Panc1 (cell line): Measurements from ENCODE around the gene NFIB. TPM values are rescaled to one million over a fixed set of nuclear protein-coding genes. Genes with fewer than 3 reads are reported as not detected.

ENCODE experiments used
- ATAC-seq: fragments of 200-7000 bp; cut with Tn5 transposase; 2 replicates; pipeline ENCODE4 v1.9.1; 2020; ENCODE audit warnings: mild to moderate bottlenecking, moderate library complexity
- BruUV-seq: library from RNA; stranded (reverse); fragments of 400-500 nt; replicated peaks from 2 replicates; lab custom pipeline; 2021; lab: Mats Ljungman, UMichigan
- CTCF ChIA-PET: fragments of 300-600 bp; sonication (Branson Sonifier 250); formaldehyde crosslinking; loops from one replicate; lab custom pipeline; 2022; ENCODE audit warnings: antibody characterized with exemption; lab: Charles Lee
- POLR2A ChIA-PET: fragments of 300-600 bp; sonication (Branson Sonifier 250); formaldehyde crosslinking; loops from one replicate; lab custom pipeline; 2022; ENCODE audit warnings: antibody characterized with exemption; lab: Charles Lee
- DNase-seq: peaks from one replicate; pipeline ENCODE4 v3.0.0-alpha.2; 2010; ENCODE audit warnings: low read depth, low spot score
- H3K27ac ChIP-seq: 2 replicates; pipeline ENCODE4 v1.5.1; 2011; ENCODE audit warnings: mild to moderate bottlenecking, low read length, inconsistent platforms
- H3K27me3 ChIP-seq: fragments of 200-500 bp; sonication (Bioruptor generic); 2 replicates; pipeline ENCODE4 v1.6.0; 2014; ENCODE audit warnings: low read length, inconsistent platforms; ENCODE audit not compliant: control insufficient read depth, insufficient read depth
- H3K36me3 ChIP-seq: fragments of 200-500 bp; sonication (Bioruptor generic); 2 replicates; pipeline ENCODE4 v1.5.1; 2014; ENCODE audit warnings: inconsistent platforms, mild to moderate bottlenecking, low read length, moderate library complexity; ENCODE audit not compliant: control insufficient read depth, insufficient read depth
- H3K4me1 ChIP-seq: 2 replicates; pipeline ENCODE4 v1.5.1; 2011; ENCODE audit warnings: inconsistent platforms, mild to moderate bottlenecking, low read length, moderate library complexity; ENCODE audit not compliant: control insufficient read depth, insufficient read depth
- H3K4me3 ChIP-seq, 2 experiments: 2 replicates each; pipeline ENCODE4 v1.5.1; 2011 to 2012; ENCODE audit warnings: low read depth in 2 of 2, low read length in 2 of 2, mild to moderate bottlenecking in 2 of 2, inconsistent platforms in 1 of 2, moderate library complexity in 1 of 2
- H3K9me3 ChIP-seq: fragments of 200-500 bp; sonication (Bioruptor generic); 2 replicates; pipeline ENCODE4 v1.5.1; 2014; ENCODE audit warnings: low read depth, mild to moderate bottlenecking, inconsistent platforms, low read length, moderate library complexity; ENCODE audit not compliant: control insufficient read depth, insufficient read depth
- CTCF ChIP-seq: fragments of 450-650 bp; IDR thresholded peaks from 2 replicates; pipeline ENCODE4 v1.5.1; 2017; ENCODE audit warnings: mild to moderate bottlenecking
- POLR2AphosphoS5 ChIP-seq: IDR thresholded peaks from 2 replicates; pipeline ENCODE4 v1.6.1; 2012; ENCODE audit warnings: mild to moderate bottlenecking, low read depth, low read length, moderate library complexity
- SIN3A ChIP-seq: IDR thresholded peaks from 2 replicates; pipeline ENCODE4 v1.6.1; 2012; ENCODE audit warnings: low read depth, mild to moderate bottlenecking, low read length, moderate library complexity, borderline replicate concordance; ENCODE audit not compliant: insufficient read depth
- TCF7L2 ChIP-seq: IDR thresholded peaks from 2 replicates; pipeline ENCODE4 v1.6.1; 2011; ENCODE audit warnings: mild to moderate bottlenecking, low read depth, low read length, inconsistent platforms
- in situ Hi-C: cut with HindIII; loops from 2 replicates; pipeline ENCODE4 v1.10.0; 2016; ENCODE audit warnings: low sequenced_read_pairs, low pct_unique_long_range_greater_than_20kb
- intact Hi-C: fragments of 100-400 bp; cut with micrococcal nuclease; formaldehyde crosslinking; loops from one replicate; pipeline ENCODE4 v1.10.0; 2022; ENCODE audit not compliant: unreplicated experiment
- total RNA-seq: library from RNA; stranded (reverse); gene quantifications from one replicate; pipeline ENCODE4 v1.2.1, GENCODE V29; 2021; ENCODE audit not compliant: unreplicated experiment
- TF ChIP-seq, protein P1 (sequence below), 2 experiments: IDR thresholded peaks; 2 replicates each; pipeline ENCODE4 v1.6.1; 2011 to 2012; ENCODE audit warnings: low read depth in 2 of 2, control low read depth in 1 of 2, low read length in 1 of 2, mild to moderate bottlenecking in 1 of 2, moderate library complexity in 1 of 2; ENCODE audit not compliant: insufficient read depth in 1 of 2

The NFIB gene
- total RNA-seq, 1 experiment from 2014 or later = 26.7 TPM

- H3K9me3 ChIP-seq = no peaks in the 10 kb centered on the region
- intact Hi-C loops = no loop called here
- no peak for TF ChIP-seq SIN3A
- TF ChIP-seq POLR2AphosphoS5 = no peak
- TF ChIP-seq TCF7L2 = no peak
- TF ChIP-seq, protein P1, sequence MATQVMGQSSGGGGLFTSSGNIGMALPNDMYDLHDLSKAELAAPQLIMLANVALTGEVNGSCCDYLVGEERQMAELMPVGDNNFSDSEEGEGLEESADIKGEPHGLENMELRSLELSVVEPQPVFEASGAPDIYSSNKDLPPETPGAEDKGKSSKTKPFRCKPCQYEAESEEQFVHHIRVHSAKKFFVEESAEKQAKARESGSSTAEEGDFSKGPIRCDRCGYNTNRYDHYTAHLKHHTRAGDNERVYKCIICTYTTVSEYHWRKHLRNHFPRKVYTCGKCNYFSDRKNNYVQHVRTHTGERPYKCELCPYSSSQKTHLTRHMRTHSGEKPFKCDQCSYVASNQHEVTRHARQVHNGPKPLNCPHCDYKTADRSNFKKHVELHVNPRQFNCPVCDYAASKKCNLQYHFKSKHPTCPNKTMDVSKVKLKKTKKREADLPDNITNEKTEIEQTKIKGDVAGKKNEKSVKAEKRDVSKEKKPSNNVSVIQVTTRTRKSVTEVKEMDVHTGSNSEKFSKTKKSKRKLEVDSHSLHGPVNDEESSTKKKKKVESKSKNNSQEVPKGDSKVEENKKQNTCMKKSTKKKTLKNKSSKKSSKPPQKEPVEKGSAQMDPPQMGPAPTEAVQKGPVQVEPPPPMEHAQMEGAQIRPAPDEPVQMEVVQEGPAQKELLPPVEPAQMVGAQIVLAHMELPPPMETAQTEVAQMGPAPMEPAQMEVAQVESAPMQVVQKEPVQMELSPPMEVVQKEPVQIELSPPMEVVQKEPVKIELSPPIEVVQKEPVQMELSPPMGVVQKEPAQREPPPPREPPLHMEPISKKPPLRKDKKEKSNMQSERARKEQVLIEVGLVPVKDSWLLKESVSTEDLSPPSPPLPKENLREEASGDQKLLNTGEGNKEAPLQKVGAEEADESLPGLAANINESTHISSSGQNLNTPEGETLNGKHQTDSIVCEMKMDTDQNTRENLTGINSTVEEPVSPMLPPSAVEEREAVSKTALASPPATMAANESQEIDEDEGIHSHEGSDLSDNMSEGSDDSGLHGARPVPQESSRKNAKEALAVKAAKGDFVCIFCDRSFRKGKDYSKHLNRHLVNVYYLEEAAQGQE (IDR thresholded peaks at IDR 0.05; ENCODE audit: insufficient read depth in 1 of 2, low read depth in 2 of 2, low read length in 1 of 2) = no peak
- TF ChIP-seq CTCF = no peak
- H3K4me3 ChIP-seq = no peak overlapping the region
- no peaks in the 10 kb centered on the region for H3K36me3 ChIP-seq
- no TSS peak for BruUV-seq
- no peaks in the 10 kb centered on the region for H3K27me3 ChIP-seq
- DNase-seq (no peak), ATAC-seq (no peak)
- no peak overlapping the region for H3K27ac ChIP-seq
- in situ Hi-C loops = no loop called here
- ChIA-PET POLR2A (no interaction called here), CTCF (no interaction called here)
- no peaks in the 10 kb centered on the region for H3K4me1 ChIP-seq
These were observed 120.5 kb downstream of the NFIB start for GRCh38 chr9:14193328-14193990.

- H3K27me3 ChIP-seq = no peaks in the 10 kb centered on the region
- ChIA-PET POLR2A (no interaction called here), CTCF (no interaction called here)
These were observed 121.4 kb downstream of the NFIB start for GRCh38 chr9:14192556-14192955.

More at GRCh38 chr9:14192556-14192955, 121.4 kb downstream of the NFIB start:
- ATAC-seq (no peak), DNase-seq (no peak)
- H3K27ac ChIP-seq = no peak overlapping the region
- in situ Hi-C loops (no loop called here), intact Hi-C loops (no loop called here)
- no peaks in the 10 kb centered on the region for H3K4me1 ChIP-seq
- no peaks in the 10 kb centered on the region for H3K9me3 ChIP-seq
- no peaks in the 10 kb centered on the region for H3K36me3 ChIP-seq
- TF ChIP-seq TCF7L2 (no peak), SIN3A (no peak), POLR2AphosphoS5 (no peak), CTCF (no peak)
- TF ChIP-seq, protein P1 (IDR thresholded peaks at IDR 0.05; ENCODE audit: insufficient read depth in 1 of 2, low read depth in 2 of 2, low read length in 1 of 2) = no peak
- no peak overlapping the region for H3K4me3 ChIP-seq
- BruUV-seq = no TSS peak
